NCI-H345 (cell line): ENCODE data around the gene FGFR2.

Experiments used
- DNase-seq: peaks from one replicate; lab custom pipeline; 2025; lab: John Stamatoyannopoulos, UW

Gene FGFR2

GRCh38 chr10:121610798-121611323, 12.6 kb upstream of the FGFR2 start:
- no peak for DNase-seq

- DNase-seq = no peak
Observed at GRCh38 chr10:121609426-121610380, 11.5 kb upstream of the FGFR2 start.

- peak; percentile 50 for DNase-seq
Observed at GRCh38 chr10:121608469-121609190, 10.4 kb upstream of the FGFR2 start.

- DNase-seq = no peak
Observed at GRCh38 chr10:121607310-121608055, 9.2 kb upstream of the FGFR2 start.

- no peak for DNase-seq
Observed at GRCh38 chr10:121605708-121606107, 7.5 kb upstream of the FGFR2 start.

- no peak for DNase-seq
Observed at GRCh38 chr10:121601458-121601857, 3.2 kb upstream of the FGFR2 start.

GRCh38 chr10:121600611-121601010, 2.4 kb upstream of the FGFR2 start:
- no peak for DNase-seq

GRCh38 chr10:121599947-121600346, 1.7 kb upstream of the FGFR2 start:
- DNase-seq = no peak

- DNase-seq = no peak
Observed at GRCh38 chr10:121597504-121598262, 561 bp downstream of the FGFR2 start.

- DNase-seq = peak; percentile 9
Observed at GRCh38 chr10:121596689-121597503, 1.3 kb downstream of the FGFR2 start.

GRCh38 chr10:121595806-121596688, 2.2 kb downstream of the FGFR2 start:
- DNase-seq = no peak

GRCh38 chr10:121595351-121595805, 2.9 kb downstream of the FGFR2 start:
- DNase-seq = no peak

- no peak for DNase-seq
Observed at GRCh38 chr10:121594623-121595350, 3.5 kb downstream of the FGFR2 start.

- no peak for DNase-seq
Observed at GRCh38 chr10:121594076-121594475, 4.2 kb downstream of the FGFR2 start.

- DNase-seq = no peak
Observed at GRCh38 chr10:121593281-121594075, 4.8 kb downstream of the FGFR2 start.

GRCh38 chr10:121592155-121592890, 5.9 kb downstream of the FGFR2 start:
- DNase-seq = no peak

- no peak for DNase-seq
Observed at GRCh38 chr10:121591186-121591585, 7.1 kb downstream of the FGFR2 start.
